GM19397 (cell line): Measurements from ENCODE around the gene SFXN1.

Source experiments
- ATAC-seq: cut with Tn5 transposase; IDR thresholded peaks from one replicate; pipeline ENCODE4 v1.9.1; 2021; ENCODE audit warnings: mild to moderate bottlenecking, moderate library complexity; ENCODE audit not compliant: unreplicated experiment

The SFXN1 gene

DNA sequence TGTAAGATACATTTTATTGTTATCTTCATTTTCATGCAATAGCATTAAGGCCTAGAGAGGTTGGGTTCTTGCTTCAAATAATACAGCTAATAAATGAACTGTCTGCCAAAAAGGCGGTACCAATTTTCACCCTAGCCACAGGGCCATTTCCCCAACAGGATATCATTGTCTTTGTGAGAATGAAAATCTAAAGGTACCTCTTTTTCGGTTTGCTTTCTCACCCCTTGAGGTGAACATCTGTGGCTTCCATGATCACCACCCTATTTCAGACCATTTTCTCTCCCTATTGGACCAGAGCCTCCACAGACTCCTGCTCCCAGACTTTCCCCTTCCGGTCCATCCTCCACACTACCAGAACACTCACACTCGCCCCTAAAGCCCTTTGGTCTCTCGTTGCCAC, 60.2 kb downstream of the SFXN1 start:
- no peak for ATAC-seq

DNA sequence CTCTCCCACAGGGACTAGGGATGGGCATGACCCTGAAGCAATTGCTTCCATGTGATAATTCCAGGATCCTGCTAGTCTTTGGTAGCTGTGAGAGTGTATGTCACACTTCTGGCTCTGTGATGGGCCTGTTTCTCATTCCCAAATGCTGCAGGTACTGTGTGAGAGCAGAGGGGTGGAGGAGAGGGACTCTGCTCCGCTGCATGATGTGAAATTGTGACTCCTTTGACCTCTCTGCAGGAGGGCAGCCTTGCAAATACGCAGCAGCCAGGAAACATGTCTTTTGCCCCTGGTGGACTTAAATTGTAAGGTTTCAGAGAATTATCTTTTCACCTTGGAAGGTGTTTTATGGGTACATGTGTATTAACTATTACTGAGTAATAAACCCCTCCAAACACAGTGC, 61.6 kb downstream of the SFXN1 start:
- ATAC-seq = no peak

DNA sequence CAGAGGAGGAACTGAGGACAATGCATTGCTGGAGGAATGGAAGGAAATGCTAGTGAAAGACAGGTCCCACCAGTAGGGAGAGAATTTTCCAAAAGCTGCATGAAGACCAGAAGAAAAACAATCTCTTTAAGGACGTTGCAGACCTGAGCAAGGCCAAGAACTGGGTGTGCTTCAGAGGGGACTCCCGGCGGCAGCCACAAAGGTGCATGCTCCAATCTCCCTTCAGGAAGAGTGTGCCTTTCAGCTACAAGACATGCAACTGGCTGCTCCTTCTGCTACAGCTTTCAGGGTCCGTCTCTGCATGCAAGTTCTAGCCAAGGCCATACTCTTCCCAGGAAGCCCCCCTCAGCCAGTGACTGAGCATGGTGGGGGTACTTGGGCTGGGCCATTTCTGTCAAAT, 62.9 kb downstream of the SFXN1 start:
- ATAC-seq = no peak

DNA sequence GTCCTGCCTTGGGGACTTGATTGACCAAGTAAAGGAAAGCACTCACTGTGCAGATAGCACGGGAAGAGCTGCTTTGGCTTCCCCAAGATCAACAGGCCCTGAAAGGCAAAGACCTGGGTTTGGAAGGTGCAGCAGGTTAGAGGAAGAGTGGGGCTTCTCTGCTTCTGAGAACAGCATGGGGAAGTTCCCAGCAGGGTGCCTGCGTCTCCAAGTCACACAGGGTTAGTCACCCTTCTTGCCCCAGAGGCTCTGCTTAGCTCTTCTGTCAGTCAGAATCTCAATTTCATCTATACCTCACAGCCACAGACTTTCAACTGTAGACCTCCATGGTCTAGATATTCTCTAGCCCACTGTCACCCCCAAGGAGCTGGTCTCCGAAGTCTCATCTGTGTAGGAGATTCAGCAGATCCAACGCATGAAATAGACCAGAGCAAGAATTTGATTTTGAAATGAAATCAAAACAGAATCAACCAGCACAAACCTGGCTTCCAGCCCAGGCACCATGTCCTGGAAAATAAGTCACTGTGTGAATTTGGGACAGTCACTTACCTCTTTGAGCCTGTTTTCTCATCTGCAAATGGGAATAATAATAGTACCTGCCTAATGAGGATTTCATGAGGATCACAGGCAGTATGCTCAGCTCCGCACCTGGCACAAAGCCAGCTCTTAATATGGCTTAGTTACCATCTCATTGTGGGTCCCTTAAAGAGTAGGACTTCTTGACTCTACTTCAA, 64.0 kb downstream of the SFXN1 start:
- no peak for ATAC-seq

DNA sequence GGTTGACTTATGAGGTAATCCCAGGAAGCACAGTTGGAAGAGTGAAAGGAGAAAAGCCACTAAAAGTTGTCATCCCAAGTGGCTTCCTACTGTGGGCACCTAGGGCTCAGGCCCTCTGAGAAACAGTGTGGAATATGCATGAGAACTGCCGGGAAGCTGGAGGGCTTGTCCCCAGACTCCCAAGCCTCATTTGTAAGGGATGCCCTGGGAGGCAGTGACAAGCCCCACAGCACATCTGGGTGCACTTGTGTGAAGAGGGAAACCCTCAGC, 64.5 kb downstream of the SFXN1 start:
- no peak for ATAC-seq

DNA sequence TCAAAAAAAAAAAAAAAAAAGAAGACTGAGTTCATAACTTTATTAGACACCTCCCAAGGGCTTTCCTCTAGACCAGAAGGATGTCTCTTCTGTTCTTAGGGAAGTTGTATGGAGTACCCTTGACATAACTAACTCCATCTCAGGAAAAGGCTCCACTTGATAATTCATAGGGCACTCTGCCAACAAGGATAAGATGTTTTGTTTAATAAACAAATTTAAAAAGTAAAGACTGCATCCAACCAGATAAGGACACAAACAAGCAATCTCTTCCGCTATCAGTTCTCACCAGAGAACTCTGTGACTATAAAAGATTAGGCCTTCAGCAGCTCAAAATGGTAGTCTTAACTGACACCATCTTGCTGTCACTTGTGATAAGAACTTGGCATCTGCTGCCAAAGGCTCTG, 65.8 kb downstream of the SFXN1 start:
- ATAC-seq = no peak

DNA sequence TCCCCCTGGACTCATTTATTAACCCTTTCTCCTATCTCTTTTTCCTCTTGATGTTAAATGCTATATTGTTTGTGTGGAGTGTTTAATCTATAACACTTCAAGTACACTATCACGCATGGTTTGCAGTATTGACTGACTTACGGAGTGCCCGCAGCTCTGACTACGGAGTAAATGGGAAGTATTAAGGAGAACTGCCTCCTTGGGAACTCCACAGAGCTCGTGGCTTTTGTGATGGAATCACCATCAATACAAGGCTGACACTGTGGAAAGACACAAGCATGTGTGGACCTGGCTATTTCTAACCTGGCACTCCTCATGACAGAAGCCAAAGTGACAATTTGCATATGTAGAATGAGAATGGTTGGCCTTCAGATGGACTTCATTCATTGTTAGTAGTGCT, 66.2 kb downstream of the SFXN1 start:
- no peak for ATAC-seq

DNA sequence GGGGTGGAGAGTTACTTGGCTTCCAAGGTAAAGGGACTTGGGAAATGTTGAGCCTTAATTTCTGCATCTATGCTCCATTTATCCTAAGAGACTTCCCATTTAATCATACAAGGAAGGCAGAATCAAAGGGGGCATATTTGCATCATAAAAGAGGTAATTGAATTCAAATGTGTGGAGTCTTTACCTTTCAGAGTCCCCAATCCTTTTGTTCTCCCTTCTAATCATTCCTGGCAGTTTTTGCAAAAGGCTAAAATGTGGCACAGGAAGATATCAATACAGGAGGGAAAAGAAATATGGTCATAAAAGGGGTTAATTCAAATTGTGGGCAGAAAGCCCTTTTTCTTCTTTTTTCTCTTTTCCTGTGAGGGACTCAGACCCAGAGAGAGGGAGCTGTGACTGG, 69.5 kb downstream of the SFXN1 start:
- ATAC-seq = no peak

DNA sequence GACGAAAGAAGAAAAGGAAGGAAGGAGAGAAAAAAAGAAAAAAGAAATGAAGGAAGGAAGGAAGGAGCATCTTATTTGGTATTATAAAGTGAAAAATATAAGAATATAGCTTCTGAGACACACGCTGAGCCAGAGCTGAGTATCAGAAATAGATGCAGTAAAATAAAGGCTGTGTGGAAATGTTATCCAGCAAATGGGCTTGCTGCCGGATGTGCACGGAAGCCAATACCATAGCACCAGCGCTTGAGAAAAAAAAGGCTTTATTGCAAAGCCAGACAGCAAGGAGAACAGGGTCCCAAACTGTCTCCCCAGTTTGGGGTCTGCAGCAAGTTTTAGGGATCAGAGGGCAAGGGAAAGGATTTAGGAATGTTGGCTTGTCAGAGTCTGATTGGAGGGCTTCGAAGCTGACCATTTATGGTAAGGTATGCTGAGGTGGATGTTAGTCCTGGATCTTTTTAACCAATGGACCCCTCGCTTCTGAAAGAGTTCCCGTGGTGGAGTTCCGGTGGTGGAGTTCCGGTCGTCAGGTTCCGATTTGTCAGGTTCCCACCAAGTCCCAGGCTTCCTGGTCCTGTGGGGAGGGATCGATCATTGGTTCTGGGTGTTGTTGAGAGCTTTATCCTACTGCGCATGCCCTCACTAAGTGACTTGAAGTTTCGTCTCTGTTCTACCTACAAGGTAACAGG, 70.4 kb downstream of the SFXN1 start:
- no peak for ATAC-seq

DNA sequence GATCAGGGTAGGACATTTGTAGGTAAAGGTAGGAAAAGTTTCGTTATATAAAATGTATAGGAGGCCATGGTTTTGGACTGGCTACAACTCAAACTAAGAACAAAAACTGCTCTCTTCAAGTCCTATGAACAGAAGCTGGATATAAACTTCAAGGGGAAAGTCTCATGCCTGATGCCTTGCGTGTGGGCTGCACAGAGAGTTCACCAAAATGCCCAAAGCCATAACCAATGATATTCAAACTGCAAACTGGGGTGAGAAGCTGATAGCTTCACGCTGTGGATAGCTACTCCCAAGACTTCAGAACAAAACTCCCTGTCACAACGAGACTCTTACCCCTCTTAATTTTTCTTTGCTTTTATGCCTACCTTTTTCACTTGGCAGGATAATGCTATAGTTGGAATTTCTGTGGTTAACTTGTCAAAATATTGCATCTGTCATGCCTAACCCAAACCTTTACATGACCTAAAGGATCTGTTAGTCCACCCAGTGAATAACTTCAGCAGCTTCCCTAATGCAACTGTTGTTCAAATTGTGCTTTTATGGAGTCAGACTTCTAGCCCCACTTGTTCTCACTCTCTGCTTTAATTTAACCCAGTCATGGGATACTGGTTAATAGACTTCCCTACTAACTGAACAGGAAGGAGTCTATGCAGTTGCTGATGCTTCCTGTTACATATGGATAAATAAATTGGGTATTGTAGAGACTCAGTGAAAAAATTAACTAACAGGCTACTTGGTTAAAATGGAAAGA, 71.9 kb downstream of the SFXN1 start:
- ATAC-seq = no peak

DNA sequence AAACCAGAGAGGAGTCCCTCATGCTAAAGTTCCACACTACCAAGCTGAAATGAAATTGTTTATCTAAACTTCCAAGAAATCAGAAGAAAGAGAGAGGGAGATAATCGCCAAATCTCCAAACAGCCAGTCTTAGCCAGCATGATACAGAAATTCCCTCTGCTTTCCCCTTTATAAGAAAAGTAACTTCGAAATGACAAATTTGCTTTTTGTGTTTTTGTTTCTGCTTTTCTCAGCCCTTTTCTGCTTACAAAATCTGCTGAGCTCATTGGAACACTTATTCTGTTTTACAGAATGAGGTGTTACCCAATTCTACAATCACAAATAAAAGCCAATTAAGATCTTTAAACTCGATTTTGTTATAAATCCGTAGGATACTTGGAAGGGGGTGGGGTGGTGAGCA, 72.9 kb downstream of the SFXN1 start:
- no peak for ATAC-seq

DNA sequence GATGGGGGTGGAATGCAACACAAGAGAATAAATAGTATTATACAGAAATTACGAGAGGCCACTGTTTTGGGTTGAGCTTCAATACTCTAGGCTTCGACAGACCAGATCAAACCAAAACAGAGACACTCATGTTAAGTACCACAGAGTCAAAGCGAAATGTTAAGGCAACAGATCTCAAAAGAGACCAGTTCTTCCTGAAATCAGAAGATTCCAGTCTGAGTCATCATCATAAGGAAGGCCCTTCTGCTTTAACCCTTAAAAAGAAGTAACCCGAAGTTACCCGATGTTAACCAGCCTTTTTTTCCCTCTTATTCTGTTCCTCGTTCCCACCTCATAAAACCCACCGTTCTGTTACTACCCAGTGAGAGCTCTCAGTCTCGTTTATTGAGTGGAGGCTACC, 75.9 kb downstream of the SFXN1 start:
- no peak for ATAC-seq

DNA sequence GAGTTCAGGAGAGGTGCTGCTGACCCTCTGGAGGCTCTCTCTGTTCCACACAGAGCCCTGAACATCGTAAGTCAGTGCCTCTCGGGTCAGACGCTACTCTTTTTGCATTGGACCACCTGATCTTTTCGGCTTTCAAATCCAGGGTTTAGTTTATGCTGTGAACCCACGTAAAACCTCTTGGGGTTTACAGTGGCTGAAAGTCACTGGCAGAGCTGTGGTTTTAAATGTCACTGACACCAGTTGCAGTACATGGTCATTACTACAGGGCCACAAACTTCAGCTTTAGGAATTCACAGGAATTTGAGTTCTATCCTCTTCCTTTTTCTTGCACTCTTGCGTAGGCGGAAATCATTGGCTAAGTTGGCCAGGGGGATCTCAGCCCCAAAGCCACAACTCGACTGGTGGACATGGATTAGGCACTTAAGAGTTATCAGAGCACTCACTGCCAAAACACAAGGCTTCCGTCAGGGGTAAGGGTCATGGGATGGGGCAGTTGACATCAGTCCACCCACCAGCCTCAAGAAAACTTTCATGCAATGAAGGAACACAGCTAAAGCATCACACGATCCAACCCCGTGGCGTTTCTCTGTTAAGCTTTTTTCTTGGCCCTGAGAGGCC, 76.9 kb downstream of the SFXN1 start:
- no peak for ATAC-seq

DNA sequence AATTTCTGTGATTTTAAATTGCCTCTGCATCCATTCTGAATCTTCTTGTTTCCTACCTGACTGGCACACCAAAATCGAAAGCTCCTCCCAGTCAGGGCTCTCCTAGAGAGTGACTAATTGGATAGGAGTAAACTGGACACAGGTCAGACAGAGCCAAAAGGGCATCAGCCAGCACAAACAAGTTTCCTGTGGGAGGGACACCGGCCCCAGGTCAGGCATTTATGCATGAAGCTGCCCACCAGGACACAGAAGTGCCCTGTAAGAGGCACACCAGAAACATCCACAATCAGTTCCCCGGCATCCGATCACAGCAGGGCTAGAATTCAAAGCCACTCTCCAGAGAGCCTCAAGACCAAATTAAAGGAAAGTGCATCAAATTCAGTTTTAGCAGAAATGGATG, 78.4 kb downstream of the SFXN1 start:
- no peak for ATAC-seq

DNA sequence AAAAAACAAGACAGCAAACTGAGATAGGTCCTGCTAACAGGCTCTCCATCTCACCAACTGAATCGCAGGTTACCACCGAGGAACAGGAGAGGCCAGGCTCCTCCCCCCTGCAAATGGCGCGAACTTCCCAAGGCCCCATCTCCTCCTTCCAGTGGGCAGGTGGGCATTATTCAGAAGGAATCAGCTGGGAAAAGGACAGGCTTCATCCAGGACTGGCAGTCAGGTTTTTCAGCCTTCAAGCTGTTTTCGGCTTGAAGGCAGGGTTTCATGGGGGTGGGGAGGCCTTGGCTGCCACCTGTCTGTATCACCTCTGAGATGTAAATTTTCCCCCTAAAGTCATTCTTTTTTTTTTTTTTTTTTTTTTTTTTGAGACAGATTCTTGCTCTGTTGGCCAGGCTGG, 79.4 kb downstream of the SFXN1 start:
- ATAC-seq = no peak

DNA sequence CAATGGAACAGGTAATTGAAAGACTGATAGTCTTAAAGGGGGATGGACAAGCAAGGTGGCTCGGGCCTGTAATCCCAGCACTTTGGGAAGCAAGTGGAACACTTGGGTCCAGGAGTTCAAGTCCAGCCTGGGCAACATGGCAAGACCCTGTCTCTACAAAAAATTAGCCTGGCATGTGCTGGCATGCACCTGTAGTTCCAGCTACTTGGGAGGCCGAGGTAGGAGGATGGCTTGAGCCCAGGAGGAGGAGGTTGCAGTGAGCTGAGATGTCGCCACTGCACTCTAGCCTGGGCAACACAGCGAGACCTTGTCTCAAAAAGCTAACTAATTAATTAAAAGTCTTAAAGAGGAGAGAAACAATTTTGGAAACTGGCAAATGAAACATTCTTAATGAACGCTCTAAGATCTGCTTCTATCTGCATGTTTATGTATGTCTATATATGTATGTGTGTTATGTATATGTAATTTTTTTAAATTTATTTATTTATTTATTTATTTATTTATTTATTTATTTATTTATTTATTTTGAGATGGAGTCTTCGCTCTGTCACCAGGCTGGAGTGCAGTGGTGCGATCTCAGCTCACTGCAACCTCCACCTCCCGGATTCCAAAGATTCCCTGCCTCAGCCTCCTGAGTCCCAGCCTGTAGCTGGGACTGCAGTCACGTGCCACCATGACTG, 80.6 kb downstream of the SFXN1 start:
- ATAC-seq = no peak

DNA sequence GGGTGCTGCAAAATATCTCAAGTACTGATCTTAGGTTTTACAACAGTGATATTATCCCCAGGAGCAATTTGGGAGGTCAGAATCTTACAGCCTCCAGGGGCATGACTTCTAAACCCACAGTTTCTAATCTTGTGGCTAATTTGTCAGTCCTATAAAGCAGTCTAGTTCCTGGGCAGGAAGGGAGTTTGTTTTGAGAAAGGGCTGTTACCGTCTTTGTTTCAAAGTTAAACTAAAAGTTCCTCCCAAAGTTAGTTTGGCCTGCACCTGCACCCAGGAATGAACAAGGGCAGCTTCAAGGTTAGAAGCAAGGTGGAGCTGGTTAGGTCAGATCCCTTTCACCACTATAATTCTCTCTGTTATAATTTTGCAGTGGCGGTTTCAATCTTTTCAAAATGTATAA, 81.7 kb downstream of the SFXN1 start:
- ATAC-seq = no peak

DNA sequence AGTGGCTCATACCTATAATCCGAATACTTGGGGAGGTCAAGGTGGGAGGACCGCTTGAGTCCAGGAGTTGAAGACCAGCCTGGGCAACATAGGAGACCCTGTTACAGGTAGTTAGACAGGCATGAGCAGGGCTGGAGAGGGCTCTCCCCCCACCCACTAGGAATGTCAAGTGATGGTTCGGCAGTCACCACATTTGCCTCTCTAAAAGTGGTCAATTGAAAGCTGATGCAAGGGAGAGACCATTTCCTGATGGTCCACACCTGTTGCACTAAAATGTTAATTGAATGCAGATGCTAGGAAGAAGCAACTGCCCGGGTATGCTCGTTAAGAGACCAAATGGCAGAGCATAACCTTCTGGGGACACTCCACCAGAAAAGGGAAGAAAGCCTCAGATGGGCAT, 82.7 kb downstream of the SFXN1 start:
- ATAC-seq = no peak

DNA sequence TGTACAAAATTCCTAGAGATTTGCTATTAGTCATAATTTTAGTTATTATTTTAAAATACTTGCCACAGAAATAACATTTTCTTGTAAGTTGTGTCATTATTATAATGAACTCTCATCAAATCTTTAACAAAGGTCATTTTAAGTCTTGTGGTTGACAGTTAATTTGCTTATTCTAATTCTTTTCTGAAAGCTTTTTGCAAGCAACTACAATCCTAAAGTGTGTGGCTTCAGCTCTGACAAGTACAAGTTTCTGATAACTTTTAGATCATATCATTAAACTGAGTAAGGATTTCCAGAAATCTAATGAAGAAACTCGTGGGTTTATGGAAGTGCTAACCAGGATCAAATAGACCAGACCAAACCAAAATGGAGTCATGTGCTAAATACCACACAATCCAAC, 86.4 kb downstream of the SFXN1 start:
- ATAC-seq = no peak

DNA sequence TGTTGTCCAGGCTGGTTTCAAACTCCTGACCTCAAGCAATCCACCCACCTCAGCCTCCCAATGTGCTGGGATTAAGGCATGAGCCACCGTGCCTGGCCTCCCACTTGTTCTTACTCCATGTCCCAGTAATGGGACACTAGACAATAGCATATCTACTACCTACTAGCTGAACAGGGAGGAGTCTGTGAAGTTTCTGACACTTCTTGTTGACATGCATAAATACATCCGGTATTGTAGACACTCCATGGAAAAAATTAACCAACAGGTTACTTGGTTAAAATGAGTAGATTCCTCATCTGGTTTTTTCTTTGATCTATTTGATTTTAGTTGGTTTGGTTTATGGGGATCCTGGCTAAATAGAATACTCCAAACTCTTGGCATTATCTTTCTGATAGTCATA, 88.3 kb downstream of the SFXN1 start:
- ATAC-seq = no peak

DNA sequence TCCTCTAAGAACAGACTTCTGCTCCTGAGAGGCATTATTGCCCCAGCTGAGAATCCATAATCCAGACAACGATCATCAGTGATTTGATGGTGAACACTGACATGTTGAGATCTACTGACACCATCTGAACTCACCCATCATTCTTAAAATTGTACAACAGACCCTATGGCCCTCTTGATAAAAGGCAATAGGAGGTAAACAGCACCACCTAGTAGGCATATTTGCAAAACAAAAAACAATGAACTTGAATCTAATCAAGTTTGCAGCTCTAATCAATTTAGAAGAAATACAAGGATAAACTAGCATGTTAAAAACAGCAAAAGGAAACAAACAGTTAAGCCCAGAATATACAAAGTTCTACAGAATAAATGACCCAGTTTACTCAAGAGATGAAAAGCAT, 89.6 kb downstream of the SFXN1 start:
- no peak for ATAC-seq
